Esophagus squamous epithelium (tissue), 5 donors: ENCODE measurements around the gene NLK. TPM values are rescaled to one million over a fixed set of nuclear protein-coding genes. Genes with fewer than 3 reads are reported as not detected.
"Not testable (repeated sequence)": the region's sequence is repeated elsewhere in the genome, so short reads cannot be mapped to it uniquely, and the experiment has no call there.

ENCODE experiments used
- DNase-seq: peaks from one replicate; lab custom pipeline; 2025; lab: John Stamatoyannopoulos, UW
- H3K27ac ChIP-seq, 4 donors: fragments of 200-600 bp; sonication (generic); one replicate each; pipeline ENCODE4 v1.5.1; 2016 to 2019; ENCODE audit warnings: mild to moderate bottlenecking in 1 of 4
- H3K27me3 ChIP-seq, 4 donors: fragments of 200-600 bp; sonication (generic); 1 replicate in 3 of 4; 2 replicates in 1 of 4; pipeline versions ENCODE4 v1.5.1 to v1.6.0; 2017 to 2021; ENCODE audit warnings: antibody characterized with exemption in 1 of 4
- H3K36me3 ChIP-seq, 3 donors: fragments of 200-600 bp; sonication (generic); one replicate each; pipeline ENCODE4 v1.5.1; 2016 to 2019
- H3K4me1 ChIP-seq, 3 donors: fragments of 200-600 bp; sonication (generic); one replicate each; pipeline ENCODE4 v1.5.1; 2017 to 2019
- H3K4me3 ChIP-seq, 4 donors: fragments of 200-600 bp; sonication (generic); 1 replicate in 3 of 4; 2 replicates in 1 of 4; pipeline ENCODE4 v1.5.1; 2016 to 2019; ENCODE audit warnings: mild to moderate bottlenecking in 2 of 4, moderate library complexity in 1 of 4
- H3K9me3 ChIP-seq, 3 donors: fragments of 200-600 bp; sonication (generic); one replicate each; pipeline ENCODE4 v1.5.1; 2016 to 2019
- CTCF ChIP-seq, 6 experiments: fragments of 450-650 bp in 4 of 6; fragments of 200-600 bp in 2 of 6; sonication (generic) in 2 of 6; IDR thresholded peaks; one replicate each; pipeline ENCODE4 v1.5.1; 2016 to 2019; ENCODE audit warnings: antibody characterized with exemption in 6 of 6, mild to moderate bottlenecking in 4 of 6, moderate library complexity in 4 of 6
- POLR2A ChIP-seq, 4 donors: fragments of 450-650 bp; IDR thresholded peaks; one replicate each; pipeline ENCODE4 v1.6.1; 2017; ENCODE audit warnings: antibody characterized with exemption in 4 of 4, mild to moderate bottlenecking in 4 of 4, moderate library complexity in 3 of 4
- WGBS, 2 donors: methylation state at CpG; one replicate each; pipeline ENCODE4 v1.1.5; 2018; 5-methylcytosine and 5-hydroxymethylcytosine counted together
- intact Hi-C: fragments of 100-400 bp; cut with DNase I; formaldehyde crosslinking; loops from one replicate; pipeline ENCODE4 v1.15.0; 2022
- total RNA-seq, 4 donors: library from RNA; depleted of rRNA; stranded (reverse); fragments of >200 nt; gene quantifications; one replicate each; pipeline ENCODE4 v1.1.0, GENCODE V29; 2016
- donor health status: DM: yes; HTN: yes; CAD: no.

Gene NLK
- total RNA-seq, 4 donors from 2014 or later = 7.5 to 14.0 (median 11.4) TPM

- WGBS, 2 donors = 4% methylated on average over 7 of the region's 66 CpGs; no CpG with 5 or more reads in 1 of the 2 donors
- peaks cover 11 to 15% (median 13%) of the 10 kb centered on the region in 3 donors for H3K4me1 ChIP-seq
- intact Hi-C loops = no loop called here
- H3K4me3 ChIP-seq = peak overlapping the region; percentile 34 to 62 (median 43)
- H3K27me3 ChIP-seq = peaks cover 0 to 51% (median 5%) of the 10 kb centered on the region in 4 donors
- H3K27ac ChIP-seq = no peak overlapping the region
- H3K36me3 ChIP-seq = no peaks in the 10 kb centered on the region
- DNase-seq = no peak
- peak in 1 of 6 experiments; percentile 0 for TF ChIP-seq CTCF (IDR thresholded peaks at IDR 0.05)
- TF ChIP-seq POLR2A (IDR thresholded peaks at IDR 0.05) = no peak
- H3K9me3 ChIP-seq = no peaks in the 10 kb centered on the region
Measured at GRCh38 chr17:28227316-28228108, 185.0 kb downstream of the NLK start.

GRCh38 chr17:28228109-28228840 is 185.8 kb downstream of the NLK start:
- TF ChIP-seq CTCF (IDR thresholded peaks at IDR 0.05) = peak in 1 of 6 experiments; percentile 17
- TF ChIP-seq POLR2A (IDR thresholded peaks at IDR 0.05) = no peak
- Histone ChIP-seq H3K4me1 (peaks cover 11 to 21% (median 13%) of the 10 kb centered on the region in 3 donors), H3K27me3 (peaks cover 0 to 55% (median 5%) of the 10 kb centered on the region in 4 donors), H3K4me3 (peak overlapping the region; percentile 34 to 62 (median 43)), H3K36me3 (no peaks in the 10 kb centered on the region), H3K9me3 (no peaks in the 10 kb centered on the region), H3K27ac (no peak overlapping the region)
- intact Hi-C loops = no loop called here
- no peak for DNase-seq
- WGBS, 2 donors = 13 to 30% methylated on average over 8 to 14 of the region's 22 CpGs

GRCh38 chr17:28228986-28229729 is 186.7 kb downstream of the NLK start:
- TF ChIP-seq CTCF (IDR thresholded peaks at IDR 0.05) (no peak), POLR2A (IDR thresholded peaks at IDR 0.05) (no peak)
- Histone ChIP-seq H3K36me3 (no peaks in the 10 kb centered on the region), H3K4me3 (no peak overlapping the region), H3K27ac (no peak overlapping the region), H3K9me3 (no peaks in the 10 kb centered on the region), H3K27me3 (peaks cover 0 to 55% (median 5%) of the 10 kb centered on the region in 4 donors), H3K4me1 (peaks cover 11 to 27% (median 14%) of the 10 kb centered on the region in 3 donors)
- intact Hi-C loops = no loop called here
- WGBS, 2 donors = 86 to 93% methylated on average over 2 to 4 of the region's 4 CpGs
- DNase-seq = no peak

- Histone ChIP-seq H3K36me3 (no peaks in the 10 kb centered on the region), H3K4me1 (peaks cover 11 to 36% (median 16%) of the 10 kb centered on the region in 3 donors), H3K9me3 (no peaks in the 10 kb centered on the region), H3K27me3 (peaks cover 0 to 55% (median 5%) of the 10 kb centered on the region in 4 donors), H3K27ac (no peak overlapping the region), H3K4me3 (no peak overlapping the region)
- DNase-seq = no peak
- intact Hi-C loops = no loop called here
- 65 to 82% methylated on average over 2 to 7 of the region's 7 CpGs for WGBS, 2 donors
- TF ChIP-seq CTCF (IDR thresholded peaks at IDR 0.05) = no peak
- TF ChIP-seq POLR2A (IDR thresholded peaks at IDR 0.05) = no peak
Measured at GRCh38 chr17:28230011-28230410, 187.5 kb downstream of the NLK start.

- Histone ChIP-seq H3K27me3 (peaks cover 0 to 55% (median 5%) of the 10 kb centered on the region in 4 donors), H3K4me1 (peaks cover 11 to 42% (median 16%) of the 10 kb centered on the region in 3 donors)
- H3K27ac ChIP-seq, H3K4me3 ChIP-seq, H3K36me3 ChIP-seq, H3K9me3 ChIP-seq, intact Hi-C loops, DNase-seq: not testable (repeated sequence)
- WGBS, 2 donors = 54 to 58% methylated on average over 6 of the region's 6 CpGs
Measured at GRCh38 chr17:28230607-28231006, 188.1 kb downstream of the NLK start.

- peaks cover 11 to 47% (median 16%) of the 10 kb centered on the region in 3 donors for H3K4me1 ChIP-seq
- H3K4me3 ChIP-seq, intact Hi-C loops, H3K27ac ChIP-seq, DNase-seq, H3K9me3 ChIP-seq, H3K36me3 ChIP-seq: not testable (repeated sequence)
- WGBS, 2 donors = 74 to 75% methylated on average over 5 of the region's 5 CpGs
- peaks cover 0 to 52% (median 5%) of the 10 kb centered on the region in 4 donors for H3K27me3 ChIP-seq
Measured at GRCh38 chr17:28231624-28232023, 189.1 kb downstream of the NLK start.
